ENCODE results near the gene GSAP.

Gene GSAP

DNA sequence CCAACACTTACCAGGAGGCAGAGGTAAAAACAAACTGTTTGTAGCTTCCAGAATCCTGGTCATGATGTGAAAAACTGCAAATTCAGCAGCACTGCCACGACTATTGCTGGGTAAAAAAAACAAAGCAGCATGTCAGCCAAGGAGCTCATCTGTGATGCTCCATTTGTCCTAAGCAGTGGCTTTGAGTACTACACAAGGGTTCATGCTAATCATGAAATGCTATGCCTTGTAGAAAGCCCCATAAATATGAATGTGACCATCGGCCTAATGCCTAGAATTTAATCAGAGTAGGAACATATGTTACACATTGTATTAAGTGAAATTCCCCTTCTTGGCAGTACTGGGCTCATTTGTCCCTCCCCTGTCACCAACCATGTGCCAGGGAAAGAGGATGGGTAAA, 95.4 kb downstream of the GSAP start:
- H3K9me3 ChIP-seq (ENCODE audit: control insufficient read depth, low read length): no peaks in the 10 kb centered on the region
- H3K79me2 ChIP-seq: no peaks in the 10 kb centered on the region
- H3K27me3 ChIP-seq (ENCODE audit: control insufficient read depth, insufficient read depth, low read length): no peaks in the 10 kb centered on the region
- TF ChIP-seq, protein P1, sequence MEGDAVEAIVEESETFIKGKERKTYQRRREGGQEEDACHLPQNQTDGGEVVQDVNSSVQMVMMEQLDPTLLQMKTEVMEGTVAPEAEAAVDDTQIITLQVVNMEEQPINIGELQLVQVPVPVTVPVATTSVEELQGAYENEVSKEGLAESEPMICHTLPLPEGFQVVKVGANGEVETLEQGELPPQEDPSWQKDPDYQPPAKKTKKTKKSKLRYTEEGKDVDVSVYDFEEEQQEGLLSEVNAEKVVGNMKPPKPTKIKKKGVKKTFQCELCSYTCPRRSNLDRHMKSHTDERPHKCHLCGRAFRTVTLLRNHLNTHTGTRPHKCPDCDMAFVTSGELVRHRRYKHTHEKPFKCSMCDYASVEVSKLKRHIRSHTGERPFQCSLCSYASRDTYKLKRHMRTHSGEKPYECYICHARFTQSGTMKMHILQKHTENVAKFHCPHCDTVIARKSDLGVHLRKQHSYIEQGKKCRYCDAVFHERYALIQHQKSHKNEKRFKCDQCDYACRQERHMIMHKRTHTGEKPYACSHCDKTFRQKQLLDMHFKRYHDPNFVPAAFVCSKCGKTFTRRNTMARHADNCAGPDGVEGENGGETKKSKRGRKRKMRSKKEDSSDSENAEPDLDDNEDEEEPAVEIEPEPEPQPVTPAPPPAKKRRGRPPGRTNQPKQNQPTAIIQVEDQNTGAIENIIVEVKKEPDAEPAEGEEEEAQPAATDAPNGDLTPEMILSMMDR (IDR thresholded peaks at IDR 0.05): no peak
- H2AFZ ChIP-seq: no peak overlapping the region
- H3K4me1 ChIP-seq: peaks cover 10% of the 10 kb centered on the region
- no peak overlapping the region for H3K4me2 ChIP-seq (ENCODE audit: low read length)
- no peaks in the 10 kb centered on the region for H3K36me3 ChIP-seq (ENCODE audit: control insufficient read depth, insufficient read depth, low read length)
- no peak overlapping the region for H3K27ac ChIP-seq
- H3K4me3 ChIP-seq (ENCODE audit: low read depth, low read length): no peak overlapping the region
- H3K9ac ChIP-seq: no peak overlapping the region

DNA sequence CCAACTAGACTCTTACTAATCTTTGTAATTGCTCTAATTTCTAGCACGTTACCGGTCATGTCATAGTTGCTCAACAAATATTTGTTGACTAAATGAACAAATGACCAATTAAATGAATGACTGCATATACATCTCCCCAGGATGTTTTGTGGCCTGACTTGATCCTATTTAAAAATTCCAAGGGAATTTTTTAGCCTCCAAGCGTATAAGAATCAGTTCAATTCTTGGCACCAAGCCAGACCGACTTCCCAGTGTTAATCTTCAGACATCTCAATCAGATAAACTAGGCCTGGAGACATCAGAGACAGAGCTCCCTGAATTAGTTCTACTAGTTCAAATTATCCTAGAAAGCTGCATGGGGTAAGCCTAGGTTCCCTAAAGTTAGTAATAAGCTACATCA, 96.0 kb downstream of the GSAP start:
- no peaks in the 10 kb centered on the region for H3K27me3 ChIP-seq (ENCODE audit: control insufficient read depth, insufficient read depth, low read length)

DNA sequence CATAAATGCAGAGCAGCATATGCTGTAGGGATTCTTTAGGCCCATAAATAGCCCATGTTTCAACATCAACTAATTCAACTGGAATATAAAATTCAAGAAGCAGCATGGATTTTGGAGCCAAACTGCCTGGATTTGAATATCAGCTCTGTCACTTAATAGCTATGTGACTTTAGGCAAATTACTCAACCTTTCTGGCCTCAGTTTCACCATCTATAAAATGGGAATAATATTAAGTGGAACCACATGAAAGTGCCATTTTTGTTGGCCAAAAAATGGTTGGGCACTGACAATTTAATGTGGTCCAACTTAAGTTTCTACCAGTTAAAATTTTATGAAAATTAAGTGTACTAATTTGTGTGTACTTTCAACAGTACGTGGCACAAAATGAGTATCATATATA, 98.1 kb downstream of the GSAP start:
- TF ChIP-seq, protein P1 (IDR thresholded peaks at IDR 0.05): no peak
- Histone ChIP-seq H3K27ac (no peak overlapping the region), H3K9me3 (ENCODE audit: control insufficient read depth, low read length) (no peaks in the 10 kb centered on the region), H3K4me1 (peaks cover 10% of the 10 kb centered on the region), H3K27me3 (ENCODE audit: control insufficient read depth, insufficient read depth, low read length) (no peaks in the 10 kb centered on the region), H3K4me2 (ENCODE audit: low read length) (no peak overlapping the region), H3K36me3 (ENCODE audit: control insufficient read depth, insufficient read depth, low read length) (no peaks in the 10 kb centered on the region), H3K79me2 (no peaks in the 10 kb centered on the region), H3K4me3 (ENCODE audit: low read depth, low read length) (no peak overlapping the region), H3K9ac (no peak overlapping the region), H2AFZ (no peak overlapping the region)

More for the DNA sequence above, 96.0 kb downstream of the GSAP start:
- Histone ChIP-seq H3K36me3 (ENCODE audit: control insufficient read depth, insufficient read depth, low read length) (no peaks in the 10 kb centered on the region), H3K4me1 (peaks cover 10% of the 10 kb centered on the region), H3K9ac (no peak overlapping the region), H3K4me3 (ENCODE audit: low read depth, low read length) (no peak overlapping the region), H3K4me2 (ENCODE audit: low read length) (no peak overlapping the region), H3K27ac (no peak overlapping the region), H3K9me3 (ENCODE audit: control insufficient read depth, low read length) (no peaks in the 10 kb centered on the region), H3K79me2 (no peaks in the 10 kb centered on the region), H2AFZ (no peak overlapping the region)
- TF ChIP-seq, protein P1 (IDR thresholded peaks at IDR 0.05): no peak

DNA sequence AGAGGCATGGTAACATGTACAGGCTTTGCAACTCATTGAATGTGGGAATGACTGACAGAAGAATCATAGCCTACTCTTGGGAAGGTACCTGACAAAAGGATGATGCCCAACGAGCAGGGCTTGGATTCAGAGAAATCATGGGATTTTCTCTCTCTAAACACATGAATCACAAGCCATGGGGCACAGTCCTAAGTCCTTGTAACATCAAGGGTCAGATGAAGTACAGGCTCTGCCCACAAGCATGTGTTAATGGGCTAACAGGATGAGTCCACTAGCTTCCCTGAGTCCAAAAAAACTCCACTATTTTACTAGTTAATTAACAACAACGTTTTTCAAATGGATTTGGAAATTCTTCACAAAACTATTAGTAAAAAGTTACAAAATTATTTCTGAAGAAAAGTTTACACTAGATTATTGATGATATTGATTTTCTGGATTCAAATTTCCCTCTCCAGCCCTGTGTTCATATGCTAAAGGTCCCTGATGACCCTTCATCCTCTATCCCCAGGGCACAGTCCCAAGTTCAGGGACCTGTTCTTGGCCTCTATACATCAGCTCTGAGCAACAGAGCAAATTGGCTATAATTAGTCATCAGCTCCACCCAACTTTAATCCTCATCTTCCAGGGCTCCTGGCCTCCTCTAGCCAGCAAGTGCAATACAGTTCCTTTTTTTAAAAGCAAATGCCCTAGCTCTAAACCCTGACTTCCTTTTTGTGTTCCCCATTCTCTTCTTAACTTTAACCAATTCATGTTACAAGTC, 99.8 kb downstream of the GSAP start:
- Histone ChIP-seq H3K27ac (no peak overlapping the region), H3K4me2 (ENCODE audit: low read length) (no peak overlapping the region), H3K79me2 (no peaks in the 10 kb centered on the region), H2AFZ (no peak overlapping the region), H3K36me3 (ENCODE audit: control insufficient read depth, insufficient read depth, low read length) (no peaks in the 10 kb centered on the region), H3K9ac (no peak overlapping the region), H3K4me1 (peaks cover 10% of the 10 kb centered on the region), H3K27me3 (ENCODE audit: control insufficient read depth, insufficient read depth, low read length) (no peaks in the 10 kb centered on the region), H3K9me3 (ENCODE audit: control insufficient read depth, low read length) (no peaks in the 10 kb centered on the region), H3K4me3 (ENCODE audit: low read depth, low read length) (no peak overlapping the region)
- TF ChIP-seq, protein P1 (IDR thresholded peaks at IDR 0.05): no peak

DNA sequence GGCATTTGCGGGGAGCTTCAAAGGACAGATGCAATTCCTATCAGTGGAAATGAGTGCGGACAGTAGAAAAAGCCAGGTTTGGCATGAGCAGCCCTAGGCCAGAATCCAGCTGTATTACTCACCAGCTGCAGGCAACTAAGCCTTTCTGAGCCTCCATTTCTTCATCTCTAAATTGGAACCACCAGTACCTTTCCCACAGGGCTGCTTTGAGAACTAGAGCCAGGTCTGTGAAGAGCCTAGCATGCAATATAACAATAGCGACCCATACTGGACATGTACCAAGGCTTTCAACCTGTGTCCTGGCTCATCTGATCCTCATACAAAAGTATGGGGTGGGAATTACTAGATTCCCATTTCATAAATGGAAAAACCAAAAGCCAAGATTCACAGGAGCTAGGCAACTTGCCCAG, 101.0 kb downstream of the GSAP start:
- Histone ChIP-seq H3K4me3 (ENCODE audit: low read depth, low read length) (no peak overlapping the region), H3K9me3 (ENCODE audit: control insufficient read depth, low read length) (no peaks in the 10 kb centered on the region), H3K4me2 (ENCODE audit: low read length) (no peak overlapping the region), H2AFZ (no peak overlapping the region), H3K27me3 (ENCODE audit: control insufficient read depth, insufficient read depth, low read length) (no peaks in the 10 kb centered on the region), H3K4me1 (peaks cover 2% of the 10 kb centered on the region), H3K9ac (no peak overlapping the region), H3K36me3 (ENCODE audit: control insufficient read depth, insufficient read depth, low read length) (no peaks in the 10 kb centered on the region), H3K79me2 (no peaks in the 10 kb centered on the region), H3K27ac (no peak overlapping the region)
- TF ChIP-seq, protein P1 (IDR thresholded peaks at IDR 0.05): no peak

Data from parathyroid adenoma (tissue), 2 donors.